OCI-LY1 (cell line): ENCODE measurements around the gene MON1A.

Experiments
- CTCF ChIP-seq: fragments of 200-600 bp; sonication (generic), shearing (Covaris generic); IDR thresholded peaks from 2 replicates; pipeline ENCODE4 v1.5.1; 2017; ENCODE audit warnings: mild to moderate bottlenecking, antibody characterized with exemption, low read length, moderate library complexity, mixed read lengths
- EZH2 ChIP-seq: fragments of 200-600 bp; sonication (generic), shearing (Covaris generic); IDR thresholded peaks from 2 replicates; pipeline ENCODE4 v1.8.0; 2017; ENCODE audit warnings: borderline replicate concordance, mixed run types, mild to moderate bottlenecking, antibody characterized with exemption, low read length, moderate library complexity, mixed read lengths

- TF ChIP-seq CTCF (no peak), EZH2 (no peak)
These were observed 3.4 kb downstream of the MON1A start for GRCh38 chr3:49926117-49926728.
